HG03520 (cell line): ENCODE measurements around the gene MYO10.
A peak's percentile ranks its signal among the peaks of the same experiment; 100 is the strongest.
"Not testable (repeated sequence)": the region's sequence is repeated elsewhere in the genome, so short reads cannot be mapped to it uniquely, and the experiment has no call there.

Experiments
- ATAC-seq: cut with Tn5 transposase; IDR thresholded peaks from one replicate; pipeline ENCODE4 v1.9.1; 2021; ENCODE audit warnings: mild to moderate bottlenecking, moderate library complexity; ENCODE audit not compliant: unreplicated experiment

The MYO10 gene

GRCh38 chr5:16722097-16722495 lies 214.0 kb downstream of the MYO10 start:
- no peak for ATAC-seq

- no peak for ATAC-seq
Observed at GRCh38 chr5:16721151-16722096, 214.7 kb downstream of the MYO10 start.

- not testable (repeated sequence) for ATAC-seq
Observed at GRCh38 chr5:16718036-16718435, 218.1 kb downstream of the MYO10 start.

GRCh38 chr5:16713386-16713928 lies 222.6 kb downstream of the MYO10 start:
- no peak for ATAC-seq

GRCh38 chr5:16712620-16713019 lies 223.5 kb downstream of the MYO10 start:
- no peak for ATAC-seq

- ATAC-seq = no peak
Observed at GRCh38 chr5:16712178-16712577, 223.9 kb downstream of the MYO10 start.

GRCh38 chr5:16709691-16710433 lies 226.2 kb downstream of the MYO10 start:
- no peak for ATAC-seq

- no peak for ATAC-seq
Observed at GRCh38 chr5:16707869-16708192, 228.3 kb downstream of the MYO10 start.

- ATAC-seq = no peak
Observed at GRCh38 chr5:16707168-16707868, 228.8 kb downstream of the MYO10 start.

- ATAC-seq = no peak
Observed at GRCh38 chr5:16704945-16705344, 231.1 kb downstream of the MYO10 start.

- ATAC-seq = no peak
Observed at GRCh38 chr5:16702964-16703363, 233.1 kb downstream of the MYO10 start.

GRCh38 chr5:16701134-16702099 lies 234.7 kb downstream of the MYO10 start:
- no peak for ATAC-seq

GRCh38 chr5:16700081-16700480 lies 236.0 kb downstream of the MYO10 start:
- no peak for ATAC-seq

- ATAC-seq = no peak
Observed at GRCh38 chr5:16695779-16696178, 240.3 kb downstream of the MYO10 start.

- no peak for ATAC-seq
Observed at GRCh38 chr5:16693879-16694278, 242.2 kb downstream of the MYO10 start.

- ATAC-seq = no peak
Observed at GRCh38 chr5:16691731-16692130, 244.4 kb downstream of the MYO10 start.

- ATAC-seq = peak; percentile 92
Observed at GRCh38 chr5:16690243-16690852, 245.7 kb downstream of the MYO10 start.

- ATAC-seq = no peak
Observed at GRCh38 chr5:16687898-16688297, 248.2 kb downstream of the MYO10 start.

GRCh38 chr5:16685069-16685468 lies 251.0 kb downstream of the MYO10 start:
- no peak for ATAC-seq

- ATAC-seq = no peak
Observed at GRCh38 chr5:16681876-16682275, 254.2 kb downstream of the MYO10 start.
